ENCODE data around the gene GNAQ. TPM values are rescaled to one million over a fixed set of nuclear protein-coding genes. Genes with fewer than 3 reads are reported as not detected.

The GNAQ gene
- total RNA-seq, 1 experiment from 2014 or later, result 28.7 TPM

- no peak for DNase-seq (ENCODE audit: low read depth, low spot score)
- RAD21 ChIA-PET (ENCODE audit: low non-redundant PET in 1 of 2, low total read pairs in 2 of 2, uncharacterized antibody in 2 of 2, unreplicated experiment in 2 of 2), result no interaction called here
- POLR2A ChIA-PET, result no interaction called here
- Histone ChIP-seq H3K9me2 (ENCODE audit: insufficient read depth) (no peaks in the 10 kb centered on the region), H3K4me1 (ENCODE audit: control insufficient read depth in 1 of 2, insufficient read depth in 2 of 2, low read length in 2 of 2) (peaks cover 12% of the 10 kb centered on the region in 2 experiments), H4K20me1 (ENCODE audit: insufficient read depth) (no peaks in the 10 kb centered on the region), H3K27ac (ENCODE audit: low read depth, low read length) (no peak overlapping the region), H3K9me3 (ENCODE audit: control insufficient read depth in 1 of 2, insufficient read depth in 1 of 2, low read depth in 1 of 2, low read length in 2 of 2) (no peaks in the 10 kb centered on the region), H3K36me3 (ENCODE audit: control insufficient read depth in 1 of 2, insufficient read depth in 2 of 2, low read length in 2 of 2) (no peaks in the 10 kb centered on the region), H2AFZ (ENCODE audit: low read depth, low read length, poor library complexity, severe bottlenecking) (no peak overlapping the region), H3K79me2 (ENCODE audit: insufficient read depth, low read length) (no peaks in the 10 kb centered on the region), H3K27me3 (ENCODE audit: insufficient read depth, low read length) (no peaks in the 10 kb centered on the region), H3K4me2 (ENCODE audit: low read length) (no peak overlapping the region), H3K9ac (ENCODE audit: low read length) (no peak overlapping the region), H3K4me3 (replicated peaks in 1 of 2; ENCODE audit: low read depth in 1 of 2, low read length in 2 of 2) (no peak overlapping the region)
- TF ChIP-seq, protein P1, sequence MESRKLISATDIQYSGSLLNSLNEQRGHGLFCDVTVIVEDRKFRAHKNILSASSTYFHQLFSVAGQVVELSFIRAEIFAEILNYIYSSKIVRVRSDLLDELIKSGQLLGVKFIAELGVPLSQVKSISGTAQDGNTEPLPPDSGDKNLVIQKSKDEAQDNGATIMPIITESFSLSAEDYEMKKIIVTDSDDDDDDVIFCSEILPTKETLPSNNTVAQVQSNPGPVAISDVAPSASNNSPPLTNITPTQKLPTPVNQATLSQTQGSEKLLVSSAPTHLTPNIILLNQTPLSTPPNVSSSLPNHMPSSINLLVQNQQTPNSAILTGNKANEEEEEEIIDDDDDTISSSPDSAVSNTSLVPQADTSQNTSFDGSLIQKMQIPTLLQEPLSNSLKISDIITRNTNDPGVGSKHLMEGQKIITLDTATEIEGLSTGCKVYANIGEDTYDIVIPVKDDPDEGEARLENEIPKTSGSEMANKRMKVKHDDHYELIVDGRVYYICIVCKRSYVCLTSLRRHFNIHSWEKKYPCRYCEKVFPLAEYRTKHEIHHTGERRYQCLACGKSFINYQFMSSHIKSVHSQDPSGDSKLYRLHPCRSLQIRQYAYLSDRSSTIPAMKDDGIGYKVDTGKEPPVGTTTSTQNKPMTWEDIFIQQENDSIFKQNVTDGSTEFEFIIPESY (IDR thresholded peaks at IDR 0.05; ENCODE audit: extremely low read depth, insufficient replicate concordance, low read length), result no peak
- TF ChIP-seq FOSL1 (IDR thresholded peaks at IDR 0.05; ENCODE audit: low read depth), result no peak
- TF ChIP-seq EGR1 (IDR thresholded peaks at IDR 0.05; ENCODE audit: low read depth), result no peak
- no peak for TF ChIP-seq ZFX (IDR thresholded peaks at IDR 0.05)
- TF ChIP-seq SP1 (IDR thresholded peaks at IDR 0.05; ENCODE audit: low read depth), result no peak
- no peak for TF ChIP-seq MAX (IDR thresholded peaks at IDR 0.05)
- TF ChIP-seq CTCF (IDR thresholded peaks at IDR 0.05 in 2 of 3, conservative IDR thresholded peaks at IDR 0.05 in 1 of 3; ENCODE audit: borderline replicate concordance in 1 of 3, insufficient read depth in 1 of 3, low read depth in 2 of 3, low read length in 2 of 3), result no peak
- no peak for TF ChIP-seq CEBPB (IDR thresholded peaks at IDR 0.05; ENCODE audit: low read depth)
- TF ChIP-seq EZH2phosphoT487 (IDR thresholded peaks at IDR 0.05; ENCODE audit: borderline replicate concordance), result no peak
- no peak for TF ChIP-seq JUND (IDR thresholded peaks at IDR 0.05)
- TF ChIP-seq ZNF274 (IDR thresholded peaks at IDR 0.05; ENCODE audit: low read depth, low read length), result no peak
- TF ChIP-seq POLR2A (IDR thresholded peaks at IDR 0.05; ENCODE audit: borderline replicate concordance, extremely low read depth, insufficient read depth, insufficient read length), result no peak
- intact Hi-C loops (cut with micrococcal nuclease), result no loop called here
- CTCF ChIA-PET, result no interaction called here
- no peak for ATAC-seq
- no TSS peak for BruUV-seq (replicated peaks)
Measured at GRCh38 chr9:77834898-77835488, 196.6 kb downstream of the GNAQ start.
